Fibroblast of skin of abdomen (primary cell): ENCODE results near the gene COQ6. TPM values are rescaled to one million over a fixed set of nuclear protein-coding genes. Genes with fewer than 3 reads are reported as not detected.
"Not testable (repeated sequence)": the region's sequence is repeated elsewhere in the genome, so short reads cannot be mapped to it uniquely, and the experiment has no call there.

Source experiments
- DNase-seq: peaks from one replicate; pipeline ENCODE4 v3.0.0-alpha.2; 2013
- polyA plus RNA-seq, 2 experiments: library from polyadenylated mRNA; unstranded; fragments of 120-200 nt; gene quantifications; one replicate each; pipeline ENCODE4 v1.2.1, GENCODE V29; 2013; ENCODE audit not compliant: insufficient read length in 2 of 2

COQ6 gene
- 14.5 TPM for polyA plus RNA-seq (2013, experiment 1 of 2; ENCODE audit: insufficient read length)
- 14.0 TPM for polyA plus RNA-seq (2013, experiment 2 of 2; ENCODE audit: insufficient read length)

DNA sequence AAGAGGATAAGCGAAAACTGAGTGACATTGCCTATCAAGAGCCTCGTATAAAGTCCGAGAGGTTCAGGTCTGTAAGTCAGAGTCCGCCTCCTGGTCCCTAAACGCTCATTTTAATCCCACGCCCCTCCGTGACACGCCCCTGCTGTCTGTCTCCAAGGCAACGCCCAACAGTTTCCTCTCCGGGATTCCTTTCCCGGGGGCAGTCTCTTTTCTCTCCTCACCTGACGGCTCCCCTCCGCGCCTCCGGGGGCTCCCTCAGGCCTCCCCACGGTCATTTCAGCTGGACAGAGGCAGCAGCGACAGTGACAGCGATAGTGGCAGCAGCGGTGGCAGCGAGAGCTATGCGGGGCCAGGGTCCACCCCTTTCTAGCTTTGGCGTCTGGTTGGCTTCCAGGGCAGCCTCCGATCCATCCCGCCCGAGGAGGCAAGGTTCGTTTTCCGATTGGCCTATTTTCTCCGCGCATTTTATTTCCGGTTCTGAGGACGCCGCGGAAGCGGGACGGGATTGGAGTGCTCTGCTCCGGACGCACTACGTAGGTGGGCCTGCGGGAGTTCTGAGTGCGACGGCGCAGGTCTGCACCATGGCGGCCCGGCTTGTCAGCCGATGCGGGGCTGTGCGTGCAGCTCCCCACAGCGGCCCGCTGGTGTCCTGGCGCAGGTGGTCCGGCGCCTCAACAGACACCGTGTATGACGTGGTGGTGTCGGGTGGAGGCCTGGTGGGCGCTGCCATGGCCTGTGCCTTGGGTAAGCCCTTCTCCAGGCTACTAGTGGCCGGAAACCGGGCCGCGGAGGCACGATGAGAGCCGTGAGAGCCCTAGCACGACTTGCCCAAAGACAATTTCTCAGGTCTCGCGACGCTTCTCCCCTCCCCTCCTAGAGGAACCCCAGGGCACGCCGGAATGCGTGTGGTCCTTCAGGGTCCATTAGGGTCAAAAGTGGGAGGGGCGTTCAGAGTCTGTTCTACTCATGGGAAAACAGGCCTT lies at the start of gene COQ6, which contains the start of gene FAM161B:
Gene COQ6 (plus strand): TSS at position 551 of the 983 bp plus-strand sequence. CDS start 31 bp downstream, at position 582.
Gene FAM161B (minus strand): TSS at position 343 of the 983 bp plus-strand sequence. CDS start 68 bp downstream, at position 275.
- peak; percentile 96 for DNase-seq

DNA sequence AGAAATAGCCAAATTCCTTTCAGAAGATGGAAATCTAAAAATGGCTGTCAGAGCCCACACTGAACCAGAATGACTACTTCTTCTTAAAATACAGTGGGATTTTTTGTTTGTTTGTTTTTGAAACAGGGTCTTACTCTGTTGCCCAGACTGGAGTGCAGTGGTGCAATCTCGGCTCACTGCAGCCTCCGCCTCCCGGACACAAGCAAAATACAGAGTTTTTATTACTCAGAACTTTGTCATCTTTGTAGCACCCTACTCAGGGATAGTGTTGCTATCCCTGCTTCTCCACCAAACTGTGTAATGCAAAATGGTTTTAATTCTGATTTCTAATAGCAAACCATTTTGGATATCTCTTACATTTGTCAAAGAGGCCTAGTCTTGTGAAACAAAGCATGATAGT lies 47.1 kb upstream of the COQ6 start:
- DNase-seq, result no peak

DNA sequence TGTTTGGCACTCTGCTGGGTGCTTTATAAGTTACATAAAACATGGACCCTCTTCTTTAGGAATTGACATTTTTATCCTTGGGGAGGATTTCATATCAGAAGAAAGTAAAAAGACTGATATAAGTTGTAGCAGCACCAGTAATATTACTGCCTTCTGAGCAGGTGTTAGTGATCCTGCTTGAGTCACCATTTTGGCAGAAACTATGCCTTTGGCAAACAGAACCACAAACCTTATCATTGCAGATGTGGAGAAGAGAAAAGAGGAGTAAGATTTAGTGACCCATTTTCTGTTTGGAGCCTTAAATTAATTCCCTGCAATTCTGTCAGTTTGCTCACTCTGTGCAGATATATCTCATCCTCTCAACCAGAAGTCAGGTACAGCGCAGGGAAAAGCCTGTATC lies 40.4 kb upstream of the COQ6 start:
- no peak for DNase-seq

DNA sequence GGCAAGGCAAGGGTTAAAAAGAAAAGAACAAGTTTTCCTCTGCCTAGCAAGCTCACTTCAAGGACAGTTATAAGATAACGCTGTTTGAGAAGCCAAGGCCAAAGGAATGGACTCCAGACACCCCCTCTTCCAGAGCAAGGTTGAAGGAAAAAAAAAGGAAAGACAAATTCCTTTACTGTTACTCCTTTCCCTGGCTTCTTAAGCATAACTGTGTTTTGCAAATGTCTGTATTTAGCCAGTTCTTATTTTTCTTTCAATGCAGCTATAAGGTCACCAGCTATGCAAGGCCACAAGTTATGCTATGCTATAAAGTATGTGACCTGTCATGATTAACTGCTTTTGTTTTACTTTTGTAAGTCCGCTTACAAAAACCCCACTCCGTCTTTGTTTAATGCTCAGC lies 36.8 kb upstream of the COQ6 start:
- DNase-seq, result peak; percentile 5

DNA sequence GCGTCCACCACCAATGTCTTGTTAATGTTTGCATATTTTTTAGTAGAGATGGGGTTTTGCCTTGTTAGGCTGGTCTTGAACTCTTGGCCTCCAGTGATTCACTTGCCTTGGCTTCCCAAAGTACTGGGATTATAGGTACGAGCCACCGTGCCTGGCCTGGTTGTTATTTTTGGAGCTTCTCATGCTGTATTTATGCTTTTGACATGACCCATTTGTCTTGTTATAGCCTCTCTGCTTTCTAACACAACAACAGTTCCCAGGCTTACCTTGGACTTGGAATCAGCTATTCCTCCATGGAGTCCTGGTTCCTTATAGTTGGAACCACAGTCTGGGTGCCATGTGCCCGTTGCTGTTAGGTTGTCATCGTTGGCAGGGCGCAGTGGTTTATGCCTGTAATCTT lies 33.8 kb upstream of the COQ6 start:
- DNase-seq, result no peak

DNA sequence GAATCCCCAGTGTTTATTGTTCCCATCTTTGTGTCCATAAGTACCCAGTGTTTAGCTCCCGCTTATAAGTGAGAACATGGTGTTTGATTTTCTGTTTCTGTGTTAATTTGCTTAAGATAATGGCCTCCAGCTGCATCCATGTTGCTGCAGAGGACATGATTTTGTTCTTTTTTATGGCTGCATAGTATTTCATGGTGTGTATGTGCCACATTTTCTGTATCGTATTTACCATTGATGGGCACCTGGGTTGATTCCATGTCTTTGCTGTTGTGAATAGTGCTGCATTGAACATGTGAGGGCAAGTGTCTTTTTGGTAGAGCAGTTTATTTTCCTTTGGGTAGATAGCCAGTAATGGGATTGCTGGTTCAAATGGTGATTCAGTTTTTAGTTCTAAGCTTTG lies 30.6 kb upstream of the COQ6 start:
- DNase-seq, result not testable (repeated sequence)

DNA sequence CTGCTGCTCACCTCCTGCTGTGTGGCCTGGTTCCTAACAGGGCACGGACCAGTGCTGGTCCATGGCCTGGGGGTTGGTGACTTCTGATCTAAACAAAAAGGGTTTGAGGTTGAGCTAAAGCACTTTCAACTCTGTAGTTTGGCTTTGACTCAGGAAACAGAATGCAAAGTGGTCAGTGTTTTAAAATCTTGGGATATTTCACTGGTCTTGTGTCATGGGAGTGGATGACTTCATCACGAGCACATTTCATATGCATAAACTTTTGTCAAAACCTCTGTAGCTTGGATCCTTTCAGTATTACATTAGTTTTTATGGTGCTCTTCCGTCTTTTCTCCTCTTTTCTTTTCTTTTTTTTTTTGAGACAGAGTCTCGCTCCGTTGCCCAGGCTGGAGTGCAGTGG lies 25.8 kb upstream of the COQ6 start:
- DNase-seq, result no peak

DNA sequence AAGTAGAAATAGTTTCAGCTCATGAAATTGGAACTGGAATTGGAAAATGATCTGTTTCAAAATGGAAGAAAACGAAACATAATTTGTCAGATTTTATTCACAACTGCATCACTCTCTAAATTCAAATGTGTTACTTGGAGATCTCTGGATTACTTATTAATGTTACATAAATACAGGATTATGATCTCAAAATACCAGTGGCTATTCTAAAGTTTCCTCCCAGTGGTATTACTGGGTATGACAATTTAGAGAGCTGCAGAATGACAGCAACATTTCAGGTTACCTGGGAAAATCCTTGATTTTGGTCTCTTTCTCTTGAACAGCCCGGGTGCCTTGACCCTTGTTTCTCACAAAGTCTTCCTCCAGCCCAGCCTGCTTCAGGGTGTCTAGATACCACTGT lies 14.4 kb upstream of the COQ6 start:
- no peak for DNase-seq

DNA sequence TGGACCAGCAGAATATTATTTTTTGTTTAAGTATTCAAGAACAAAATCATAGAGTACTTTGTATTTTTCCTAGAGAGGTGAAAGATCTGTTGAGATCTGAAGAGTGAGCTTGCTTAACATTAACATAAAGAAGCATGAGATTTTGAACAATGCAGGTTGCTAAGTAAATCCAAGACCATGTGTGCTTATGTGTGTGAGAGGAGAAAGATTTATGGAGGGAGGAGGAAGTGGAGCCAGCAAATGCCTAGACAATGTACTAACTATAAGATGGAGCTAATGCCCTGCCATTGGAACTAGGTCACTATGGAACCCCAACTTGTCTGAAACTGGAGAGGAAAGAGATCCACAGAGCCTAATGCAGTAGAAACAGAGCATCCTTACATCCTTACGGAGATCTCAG lies 13.6 kb upstream of the COQ6 start:
- no peak for DNase-seq

DNA sequence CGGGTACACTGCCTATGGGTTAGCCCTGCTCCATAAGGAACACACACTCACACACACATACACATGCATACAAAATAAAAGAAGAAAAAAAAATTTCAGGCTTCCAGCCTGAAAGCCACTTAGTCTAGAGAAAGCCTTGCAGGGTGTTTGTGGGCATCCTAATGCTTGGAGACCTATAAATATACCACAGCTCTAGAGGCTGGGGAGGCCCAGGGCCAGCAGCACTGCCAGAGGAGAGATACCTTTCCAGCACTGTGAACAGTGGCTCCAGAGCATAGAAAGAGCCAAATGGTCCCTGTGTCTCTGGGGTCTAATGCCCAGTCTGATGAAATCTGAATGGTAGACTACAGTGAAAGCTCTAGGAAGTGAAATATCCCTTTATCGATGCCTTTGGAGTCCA lies 13.1 kb upstream of the COQ6 start:
- no peak for DNase-seq

DNA sequence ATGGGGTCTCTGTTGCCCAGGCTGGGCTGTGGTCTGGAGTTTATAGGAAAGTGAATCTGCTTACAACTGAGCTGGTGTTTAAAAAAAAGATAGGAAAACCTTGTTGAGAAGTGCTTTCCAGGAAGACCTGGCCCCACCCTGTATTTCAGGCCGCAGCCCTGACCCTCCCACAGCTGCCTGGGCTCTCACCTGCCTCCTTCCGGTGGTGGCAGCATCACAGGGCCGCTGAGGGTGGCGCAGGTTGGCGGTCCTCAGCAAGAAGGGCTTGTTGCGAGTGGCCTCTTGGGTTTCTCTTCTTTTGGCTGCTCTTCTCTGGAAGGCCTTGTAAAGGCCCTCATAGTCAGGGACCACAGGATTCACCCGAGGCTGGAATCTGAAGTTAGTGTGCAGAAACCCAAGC lies 7.9 kb upstream of the COQ6 start:
- DNase-seq, result no peak

DNA sequence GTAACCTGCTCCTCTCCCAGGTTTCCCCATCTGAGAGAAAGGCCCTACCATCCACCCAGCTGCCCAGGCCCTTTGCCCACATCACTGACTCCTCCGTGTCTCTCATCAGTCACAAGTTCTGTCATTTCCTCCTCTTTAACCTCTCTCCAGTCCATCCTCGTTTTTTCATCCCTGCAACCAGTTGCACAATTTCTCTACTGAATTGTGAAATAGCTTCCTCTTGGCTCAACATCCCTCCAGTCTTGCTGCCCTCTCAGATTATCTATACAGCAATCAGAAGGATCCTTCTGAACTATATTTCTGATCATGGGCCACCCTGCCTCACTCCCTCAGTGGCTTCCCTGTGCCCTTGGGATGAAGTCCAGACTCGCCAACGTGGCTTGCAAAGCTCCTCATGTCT lies 7.0 kb upstream of the COQ6 start:
- DNase-seq, result peak; percentile 34

DNA sequence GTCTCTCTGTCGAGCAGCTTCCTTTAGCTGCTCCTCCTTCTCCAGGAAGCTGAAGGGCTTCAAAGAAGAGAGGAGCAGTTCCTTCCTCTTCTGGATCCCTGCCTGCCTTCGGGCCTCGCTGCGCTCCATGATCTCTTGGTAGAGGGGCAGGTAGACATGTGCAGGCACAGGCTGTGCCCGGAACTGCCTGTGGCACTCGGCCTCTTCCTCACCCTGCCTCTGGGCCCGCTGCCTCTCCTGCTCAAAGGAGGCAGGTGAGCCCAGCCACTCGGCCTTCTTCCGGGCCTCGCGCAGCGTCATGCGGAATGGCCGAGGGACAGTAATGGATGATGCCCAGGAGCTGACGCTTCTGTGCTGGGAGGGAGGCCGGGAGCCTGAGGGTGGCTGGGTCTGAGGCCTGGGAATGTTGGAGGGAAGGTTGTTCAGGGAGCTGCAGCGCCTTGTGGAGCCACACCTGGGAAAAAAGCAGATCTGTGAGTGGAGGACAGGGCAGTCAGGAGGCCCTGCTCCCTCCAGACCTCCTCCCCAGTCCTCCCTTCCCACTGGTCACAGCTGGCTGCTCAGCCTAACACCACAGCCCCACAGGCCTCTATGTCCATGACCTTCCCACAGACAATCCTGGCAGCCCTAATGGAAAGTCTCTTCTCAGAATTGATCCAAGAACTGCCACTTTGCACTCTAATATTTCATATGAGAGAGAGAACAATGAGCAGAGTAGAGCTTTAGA lies 5.5 kb upstream of the COQ6 start:
- no peak for DNase-seq

DNA sequence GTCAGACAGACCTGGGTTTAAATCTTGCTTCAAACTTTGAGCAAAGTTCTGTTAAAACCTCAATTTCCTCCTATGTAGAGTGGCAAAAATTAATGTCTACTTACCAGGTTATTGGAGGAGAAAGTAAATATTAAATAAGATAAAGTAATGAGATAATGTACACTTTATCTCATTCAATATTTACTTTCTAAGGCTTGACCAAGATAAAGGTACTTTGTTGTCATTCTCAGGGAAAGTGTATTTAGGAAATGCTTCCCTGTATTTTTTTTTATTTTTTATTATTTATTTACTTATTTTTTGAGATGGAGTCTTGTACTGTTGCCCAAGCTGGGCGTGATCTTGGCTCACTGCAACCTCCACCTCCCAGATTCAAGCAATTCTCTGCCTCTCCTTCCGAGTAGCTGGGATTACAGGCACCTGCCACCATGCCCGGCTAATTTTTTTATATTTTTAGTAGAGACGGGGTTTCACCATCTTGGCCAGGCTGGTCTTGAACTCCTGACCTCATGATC lies 4.9 kb upstream of the COQ6 start:
- no peak for DNase-seq

DNA sequence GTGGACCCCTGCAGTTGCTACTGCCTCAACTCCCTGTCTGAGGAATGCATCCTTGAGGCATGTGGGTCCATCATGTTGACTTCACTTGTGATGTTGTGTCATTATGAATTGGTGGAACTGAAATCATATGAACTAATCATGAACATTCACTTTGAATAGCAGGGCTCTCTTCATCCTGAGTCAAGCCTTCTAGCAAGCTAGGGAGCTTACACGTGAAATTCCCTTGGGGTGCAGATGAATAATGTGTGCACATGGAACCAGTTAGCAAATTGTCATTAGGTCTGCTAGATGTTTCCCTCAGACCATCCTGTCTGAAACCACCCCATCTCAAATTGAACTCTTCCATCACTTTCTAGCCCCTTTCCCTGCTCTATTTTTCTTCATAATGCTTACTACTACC lies 3.6 kb downstream of the COQ6 start:
- DNase-seq, result no peak

DNA sequence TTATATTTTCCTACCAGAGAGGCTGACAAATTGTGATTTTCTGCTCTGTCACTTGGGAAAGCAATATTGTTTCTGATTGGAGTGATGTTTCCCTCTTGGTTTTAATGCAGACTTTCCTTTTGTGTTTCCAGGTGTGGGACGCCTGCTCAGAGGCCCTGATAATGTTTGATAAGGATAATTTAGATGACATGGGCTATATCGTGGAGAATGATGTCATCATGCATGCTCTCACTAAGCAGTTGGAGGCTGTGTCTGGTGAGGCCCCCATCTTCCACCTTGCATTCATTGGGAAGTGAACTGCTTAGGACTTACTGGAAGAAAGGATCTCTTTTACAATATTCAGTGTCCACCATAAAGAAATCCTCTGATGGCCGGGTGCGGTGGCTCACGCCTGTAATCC lies 5.6 kb downstream of the COQ6 start:
- no peak for DNase-seq

DNA sequence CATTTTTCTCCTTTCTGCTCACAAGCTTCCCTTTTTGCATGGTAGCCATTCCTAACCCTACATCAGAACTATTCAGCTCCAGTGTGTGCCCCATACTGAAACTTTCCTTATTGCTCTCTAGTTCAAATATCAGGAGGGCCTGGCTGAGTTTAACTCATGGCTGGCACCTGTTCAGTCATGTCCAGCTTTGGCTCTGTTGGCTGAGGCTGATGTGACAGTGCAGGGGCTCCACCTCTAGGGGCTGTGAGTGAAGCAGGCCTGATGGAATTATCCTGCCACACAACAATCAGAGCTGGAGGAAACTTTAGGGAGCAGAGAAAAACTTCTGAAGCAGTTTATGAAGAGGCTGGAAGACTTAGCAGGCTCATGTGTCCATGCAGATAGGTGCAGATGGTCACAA lies 8.5 kb downstream of the COQ6 start:
- DNase-seq, result no peak

DNA sequence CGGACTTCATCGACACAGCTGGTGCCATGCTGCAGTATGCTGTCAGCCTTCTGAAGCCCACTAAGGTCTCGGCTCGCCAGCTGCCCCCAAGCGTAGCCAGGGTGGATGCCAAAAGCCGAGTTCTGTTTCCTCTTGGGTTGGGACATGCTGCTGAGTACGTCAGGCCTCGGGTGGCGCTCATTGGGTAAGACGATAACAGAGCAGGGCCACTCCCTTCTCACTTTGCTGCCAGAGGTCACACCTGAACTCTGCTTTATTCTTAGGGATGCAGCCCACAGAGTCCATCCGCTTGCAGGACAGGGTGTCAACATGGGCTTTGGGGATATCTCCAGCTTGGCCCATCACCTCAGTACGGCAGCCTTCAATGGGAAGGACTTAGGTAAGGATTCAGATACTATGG lies 11.1 kb downstream of the COQ6 start:
- DNase-seq, result no peak

DNA sequence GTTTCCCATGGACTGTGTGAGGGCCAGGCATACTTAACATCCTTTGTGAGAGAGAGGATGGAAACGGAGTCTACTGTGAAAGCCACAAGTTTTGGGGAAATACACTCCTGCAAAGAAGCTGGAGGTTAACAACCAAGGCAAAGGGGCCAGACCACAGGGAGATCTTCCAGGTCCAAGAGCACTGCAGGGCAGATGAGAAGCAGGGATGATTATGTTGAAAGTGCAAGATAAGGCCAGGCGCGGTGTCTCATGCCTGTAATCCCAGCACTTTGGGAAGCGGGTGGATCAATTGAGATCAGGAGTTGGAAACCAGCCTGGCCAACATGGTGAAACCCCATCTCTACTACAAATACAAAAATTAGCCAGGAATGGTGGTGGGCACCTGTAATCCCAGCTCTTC lies 15.1 kb downstream of the COQ6 start:
- no peak for DNase-seq

DNA sequence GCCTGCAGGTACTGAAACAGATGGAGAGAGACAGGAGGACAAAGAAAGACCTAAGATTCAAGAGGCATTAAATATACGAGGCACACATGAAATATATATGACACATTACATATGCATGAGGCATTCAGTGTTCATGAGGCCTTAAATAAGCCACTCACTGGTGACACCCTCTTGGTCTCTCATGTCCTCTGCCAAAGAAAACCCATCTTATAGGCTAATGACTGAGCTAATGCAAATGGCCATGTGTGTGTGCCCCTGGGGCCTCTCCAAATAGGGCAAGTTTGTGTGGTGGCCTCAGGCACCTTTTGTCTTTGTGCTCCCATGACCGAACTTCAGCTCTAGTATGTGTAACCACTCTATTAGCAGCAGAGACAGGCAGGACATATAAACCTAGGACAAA lies 18.8 kb downstream of the COQ6 start:
- DNase-seq, result no peak

DNA sequence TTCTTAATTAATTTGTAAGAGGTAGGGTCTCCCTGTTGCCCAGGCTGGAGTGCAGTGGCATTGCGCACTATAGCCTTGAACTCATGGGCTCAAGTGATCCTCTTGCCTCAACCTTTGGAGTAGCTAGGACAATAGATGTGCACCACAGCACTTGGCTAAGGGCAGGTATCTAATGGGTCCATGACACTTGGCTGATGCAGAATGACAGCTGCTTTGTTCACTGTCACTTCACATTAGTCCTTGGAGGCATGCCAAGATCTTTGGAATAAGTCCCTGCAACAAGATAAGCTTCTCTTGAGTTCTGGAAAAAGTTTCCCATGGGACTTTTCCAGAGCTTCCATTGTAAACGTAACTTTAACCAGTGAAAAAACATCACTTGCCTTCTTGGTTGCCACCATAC lies 23.4 kb downstream of the COQ6 start:
- no peak for DNase-seq

DNA sequence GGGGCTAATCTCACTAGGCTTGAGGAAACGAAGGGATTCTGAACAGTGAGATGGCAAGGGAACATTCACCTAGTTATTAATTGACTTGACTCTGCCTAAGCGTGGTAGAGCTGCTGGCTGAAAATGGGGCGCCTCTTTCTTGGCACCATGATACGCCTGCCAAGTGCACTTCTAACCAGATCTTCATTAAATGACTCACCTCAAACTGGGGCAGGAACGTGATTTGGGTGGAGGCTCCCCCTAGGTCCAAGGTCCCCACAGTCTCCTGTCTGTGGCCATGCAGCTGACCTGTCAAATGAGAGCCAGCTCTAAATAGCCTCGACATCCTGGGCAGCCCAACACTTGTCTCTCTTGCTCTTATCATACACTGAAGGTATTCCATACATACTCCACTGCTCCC lies 26.0 kb downstream of the COQ6 start:
- DNase-seq, result no peak

DNA sequence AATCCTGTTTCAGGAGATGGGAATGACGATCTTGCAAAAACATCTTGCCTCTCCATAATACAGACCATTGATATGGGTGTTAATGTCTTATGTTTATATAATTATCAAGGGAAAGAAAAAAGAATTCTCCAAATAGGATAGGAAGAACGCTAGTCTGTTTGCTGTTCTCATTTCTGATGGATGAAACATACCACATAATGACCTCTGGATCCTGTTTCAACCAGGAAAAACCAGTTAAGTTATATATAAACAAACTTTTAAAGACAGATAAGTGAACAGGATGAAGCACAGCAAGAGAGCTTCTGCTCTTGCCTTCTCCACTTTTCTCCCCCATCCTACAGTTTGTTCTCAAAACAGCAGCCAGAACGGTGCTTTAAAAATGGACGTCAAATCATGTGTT lies 27.8 kb downstream of the COQ6 start:
- no peak for DNase-seq
